Stimulated activated CD4-positive, alpha-beta T cell treated with anti-CD3 and anti-CD28 coated beads, TNF-alpha, amount 100 ng/mL, for 48 hours (primary cell): ENCODE results near the gene LRMDA.
"Not testable (repeated sequence)": the region's sequence is repeated elsewhere in the genome, so short reads cannot be mapped to it uniquely, and the experiment has no call there.

Experiments used
- DNase-seq, 3 donors: peaks; one replicate each; pipeline ENCODE4 v3.0.0-alpha.2; 2020; ENCODE audit warnings: low read depth in 3 of 3

The LRMDA gene

DNA sequence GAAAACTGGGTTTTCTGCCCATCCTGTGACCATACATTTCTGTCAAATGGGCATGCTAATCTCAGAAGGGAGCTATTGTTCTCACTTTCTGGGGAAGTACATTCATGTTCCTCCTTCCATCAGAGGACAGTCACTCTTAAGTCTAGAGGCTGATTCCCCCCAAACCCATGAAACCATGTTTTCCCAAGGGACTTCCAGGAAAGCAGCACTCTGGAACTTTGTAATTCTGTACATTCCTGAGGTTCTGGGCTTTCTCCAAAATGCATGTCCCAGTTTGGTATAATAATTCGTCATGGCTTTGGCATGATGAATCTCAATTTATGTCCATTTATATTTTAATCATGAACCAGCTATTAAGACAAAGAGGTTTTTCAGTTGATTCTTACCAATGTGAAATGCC lies 688.1 kb downstream of the LRMDA start:
- DNase-seq, result no peak

DNA sequence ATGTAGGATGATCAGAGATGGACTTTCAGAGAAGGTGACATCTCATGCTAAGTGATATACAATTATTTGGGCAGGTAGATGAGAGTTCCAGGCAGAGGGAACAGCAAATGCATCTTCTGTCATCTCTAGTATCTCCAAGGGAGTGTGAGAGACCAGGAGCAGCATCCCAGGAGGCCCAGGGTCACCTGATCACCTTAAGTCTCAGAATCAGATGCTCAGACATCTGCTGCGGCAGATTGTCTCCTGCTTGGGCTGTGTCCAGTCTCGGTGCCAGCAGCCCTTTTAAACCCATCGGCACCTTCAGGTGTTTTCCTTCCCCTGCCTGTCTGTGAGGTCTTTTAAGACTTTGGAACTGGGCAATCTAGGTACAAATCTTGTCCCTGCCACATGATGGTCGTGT lies 690.6 kb downstream of the LRMDA start:
- DNase-seq, result no peak

DNA sequence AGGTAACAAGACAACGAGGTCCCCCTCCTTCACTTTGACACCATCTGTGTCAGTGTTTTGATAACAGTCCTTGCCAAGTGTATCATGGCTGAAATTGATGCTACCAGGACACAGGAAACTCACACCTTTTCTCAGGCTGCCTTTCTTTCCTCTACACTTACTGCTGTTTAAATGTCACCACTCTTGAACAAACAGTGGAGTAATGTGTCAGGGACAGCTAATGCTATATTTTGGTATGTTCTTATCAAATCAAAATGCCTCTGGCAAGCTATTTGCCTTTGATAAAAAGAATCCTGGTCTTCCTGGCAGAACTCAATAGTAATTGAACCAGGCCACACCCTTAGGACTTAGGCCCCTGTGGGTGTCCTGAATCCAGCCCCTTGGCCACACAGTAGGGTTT lies 692.9 kb downstream of the LRMDA start:
- DNase-seq, result no peak

DNA sequence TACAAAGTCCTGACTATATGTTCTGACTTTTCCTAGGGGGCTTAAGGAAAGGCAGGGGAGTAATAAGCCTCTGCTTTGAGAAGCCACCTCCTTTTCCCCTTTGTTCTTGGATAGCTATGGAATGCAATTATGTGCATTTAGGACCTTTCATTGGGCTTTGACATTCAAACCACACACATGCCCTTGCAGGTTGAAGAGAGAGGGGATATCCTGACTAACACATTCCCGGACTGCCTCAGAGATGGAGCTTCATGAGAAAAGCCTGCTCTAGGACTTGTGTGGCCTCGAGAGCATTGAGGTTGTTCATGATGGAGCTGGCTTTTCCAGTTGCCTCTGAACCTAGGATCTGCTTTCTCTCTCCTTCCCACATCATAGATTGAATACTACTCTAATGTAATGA lies 694.5 kb downstream of the LRMDA start:
- no peak for DNase-seq

DNA sequence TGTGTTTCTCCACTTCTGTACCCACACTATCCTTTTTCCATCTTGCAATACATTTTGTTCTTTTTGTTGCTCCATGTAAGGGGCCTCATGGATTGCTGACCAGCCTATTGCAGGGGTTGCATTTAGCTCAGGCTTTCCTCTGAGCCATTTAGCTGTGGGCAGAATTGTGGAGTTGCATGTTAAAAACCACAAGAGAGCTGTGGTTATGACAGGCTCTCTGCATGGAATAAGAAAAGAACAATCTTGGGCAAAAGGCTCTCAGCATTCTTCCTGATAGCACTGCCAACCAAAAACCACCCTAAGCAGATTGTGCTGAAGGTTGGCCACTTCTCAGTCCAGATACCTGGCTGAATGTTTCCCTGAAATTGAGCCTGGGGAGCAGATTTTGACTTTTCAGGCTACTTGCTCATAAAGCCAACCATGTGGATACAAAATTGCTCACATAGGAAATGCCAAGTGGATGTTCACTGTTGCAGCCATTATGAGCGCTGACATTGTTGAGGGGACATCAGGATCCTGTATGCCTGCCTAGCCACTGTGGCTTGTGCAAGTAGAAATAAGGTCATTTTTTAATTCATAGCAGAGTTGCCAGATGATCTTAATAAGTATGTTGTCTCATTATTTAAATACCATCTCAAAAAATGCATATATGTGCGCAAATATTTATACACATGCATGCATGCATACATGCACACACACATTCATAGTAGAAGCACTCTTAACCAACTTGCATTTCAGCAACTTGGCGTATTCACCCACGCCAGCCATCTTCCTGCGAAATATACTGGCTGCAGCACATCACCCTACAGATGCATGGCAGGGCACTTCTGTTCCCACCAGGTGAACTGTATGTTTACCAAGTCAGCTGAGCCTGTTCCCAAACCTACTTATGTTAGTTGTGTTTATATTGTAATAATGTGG lies 695.4 kb downstream of the LRMDA start:
- DNase-seq, result no peak

DNA sequence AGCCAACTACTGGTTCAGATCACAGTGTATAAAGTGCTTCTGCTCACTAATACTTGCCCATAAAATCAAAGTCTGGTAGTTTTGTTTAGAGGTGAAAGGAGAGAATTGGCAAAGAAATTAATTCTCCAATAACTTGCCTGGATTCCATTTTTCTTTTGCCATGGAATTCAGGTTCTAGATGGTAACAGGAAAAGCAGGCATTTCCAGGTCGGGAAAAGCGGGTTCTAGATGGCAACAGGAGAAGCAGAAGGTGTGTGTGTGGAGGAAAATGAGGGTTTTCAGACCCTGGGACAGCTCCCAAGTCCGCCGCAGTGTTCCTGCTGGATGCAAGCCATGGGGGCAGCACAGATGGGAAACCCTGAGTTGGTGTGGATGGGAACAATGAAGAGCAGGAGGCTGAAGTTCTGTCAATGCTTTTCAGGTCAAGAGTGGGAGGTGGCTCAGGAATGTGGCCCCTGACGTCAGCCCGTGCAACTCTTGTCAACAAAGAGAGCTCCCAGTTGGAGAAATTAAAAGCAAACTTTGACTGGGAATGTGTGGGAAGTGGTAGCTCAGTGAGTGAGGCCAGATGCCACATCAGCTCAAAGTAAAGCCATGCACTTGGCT lies 696.7 kb downstream of the LRMDA start:
- DNase-seq, result no peak

DNA sequence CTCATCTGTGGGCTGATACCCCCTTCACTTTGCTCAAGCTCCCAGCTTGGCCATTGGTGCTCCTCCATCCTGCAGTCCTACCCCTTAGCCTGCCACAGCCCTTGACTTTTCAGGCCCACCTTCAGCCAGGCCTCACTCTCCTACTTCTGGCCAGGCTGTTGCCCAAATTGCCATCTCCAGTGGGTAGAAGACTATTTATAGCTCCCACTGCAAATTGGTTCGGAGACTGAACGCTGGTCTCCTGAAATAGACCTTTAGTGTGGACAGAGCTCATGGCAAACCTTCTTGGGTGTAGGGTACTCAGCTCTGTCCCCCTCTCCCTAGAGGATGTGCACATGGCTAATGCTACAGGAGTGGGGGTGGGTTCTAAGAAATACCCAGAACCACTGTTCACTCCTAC lies 697.8 kb downstream of the LRMDA start:
- DNase-seq, result no peak

DNA sequence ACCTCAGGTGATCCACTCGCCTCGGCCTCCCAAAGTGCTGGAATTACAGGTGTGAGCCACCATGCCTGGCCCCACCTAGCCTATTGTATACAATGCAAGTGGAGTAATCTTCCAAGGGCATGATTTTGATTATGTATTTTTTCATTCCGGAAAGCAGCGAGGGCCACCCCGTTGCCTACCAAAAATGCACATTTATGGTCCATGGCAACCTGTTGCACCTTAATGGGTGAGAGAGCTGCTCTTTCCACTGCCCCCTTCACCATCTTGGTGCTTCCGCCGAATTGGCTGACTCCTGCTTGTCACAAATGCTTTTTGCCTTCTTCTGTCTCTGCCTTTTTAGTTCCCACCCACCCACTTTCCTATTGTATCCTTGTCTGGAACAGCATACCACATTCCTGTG lies 699.5 kb downstream of the LRMDA start:
- DNase-seq, result no peak

DNA sequence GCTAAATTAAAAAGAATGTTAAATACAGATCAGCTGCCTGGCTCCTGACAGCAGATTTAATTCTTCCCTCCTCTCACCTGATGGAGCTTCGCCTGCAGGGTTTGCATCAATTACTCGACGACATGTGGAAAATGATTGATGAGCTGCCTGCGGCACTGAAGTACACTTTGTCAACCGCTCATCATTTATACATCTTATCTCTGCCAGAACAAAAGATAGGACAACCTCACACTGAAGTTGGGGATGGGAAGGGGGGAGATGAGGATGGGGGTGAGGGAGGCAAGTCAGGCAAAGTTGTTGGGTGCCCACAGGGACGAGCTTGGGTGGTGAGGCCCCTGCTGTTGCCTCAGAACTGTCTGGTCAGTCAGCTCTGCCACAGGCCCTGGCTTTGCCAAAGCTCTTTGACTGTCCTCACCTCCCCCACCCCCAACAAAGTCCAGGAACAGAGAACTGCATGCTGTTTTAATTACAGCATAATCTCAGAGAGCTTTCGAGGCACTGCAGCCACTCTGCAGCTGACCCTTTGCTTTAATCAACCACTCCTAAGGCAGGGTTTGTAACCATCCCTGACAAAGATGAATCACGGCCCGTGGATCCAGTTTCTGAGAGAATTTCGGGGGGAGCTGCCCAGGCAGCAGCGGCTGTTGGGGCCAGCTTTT lies 702.3 kb downstream of the LRMDA start:
- no peak for DNase-seq

DNA sequence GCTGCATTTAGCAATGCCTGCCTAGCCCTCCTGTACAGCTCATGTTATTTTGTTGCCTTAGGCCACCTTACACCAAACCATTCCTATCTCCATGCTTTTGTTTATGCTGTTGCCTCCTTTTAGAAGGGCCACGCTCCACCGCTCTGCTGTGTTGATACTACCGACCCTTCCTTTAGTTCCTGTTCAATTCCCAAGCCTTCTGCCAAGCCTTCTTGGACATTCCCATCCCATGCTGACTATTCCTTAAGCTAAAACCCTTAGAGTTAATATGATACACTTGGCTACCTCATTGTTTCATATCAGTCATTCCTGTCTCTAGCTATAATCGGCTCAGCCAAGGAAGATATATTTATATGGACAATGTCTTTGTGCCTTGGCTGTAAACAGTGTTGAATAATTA lies 705.5 kb downstream of the LRMDA start:
- no peak for DNase-seq

DNA sequence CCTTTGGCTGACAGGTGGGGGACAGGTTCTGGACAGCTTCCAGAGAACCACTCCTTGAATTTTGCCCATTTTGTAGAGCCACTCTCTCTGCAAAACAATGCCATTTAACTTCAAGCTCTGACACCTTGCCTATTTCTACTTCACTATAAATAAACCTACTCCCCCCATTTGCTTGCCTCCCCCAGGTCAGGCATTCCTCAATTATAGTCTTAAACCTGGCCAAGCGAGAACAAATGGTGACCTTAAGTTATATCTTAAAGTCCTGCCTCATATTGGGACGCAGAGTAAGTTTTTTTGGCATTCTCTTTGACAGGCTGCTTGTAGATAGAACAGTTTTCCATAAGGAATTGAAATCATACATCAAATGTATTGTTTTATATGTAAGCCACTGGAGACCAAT lies 706.9 kb downstream of the LRMDA start:
- no peak for DNase-seq

DNA sequence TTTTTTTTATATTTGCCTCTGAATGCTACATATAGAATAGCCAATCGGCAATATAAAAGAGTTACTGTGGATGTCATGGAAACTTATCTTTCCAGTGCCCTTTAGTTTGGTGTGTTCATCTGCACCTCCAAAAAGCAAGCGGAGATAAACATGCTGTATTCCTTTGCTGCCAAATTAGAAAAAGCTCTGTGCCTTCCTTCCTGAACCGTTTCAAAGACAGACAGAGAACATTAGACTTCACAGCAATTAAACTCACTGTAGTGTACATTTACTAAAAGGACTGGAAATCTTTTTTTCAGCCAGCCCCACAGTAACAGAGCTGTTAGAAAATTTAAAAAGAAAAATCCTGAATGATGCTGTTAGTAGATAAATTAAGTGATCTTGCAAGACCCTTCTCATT lies 707.5 kb downstream of the LRMDA start:
- no peak for DNase-seq

DNA sequence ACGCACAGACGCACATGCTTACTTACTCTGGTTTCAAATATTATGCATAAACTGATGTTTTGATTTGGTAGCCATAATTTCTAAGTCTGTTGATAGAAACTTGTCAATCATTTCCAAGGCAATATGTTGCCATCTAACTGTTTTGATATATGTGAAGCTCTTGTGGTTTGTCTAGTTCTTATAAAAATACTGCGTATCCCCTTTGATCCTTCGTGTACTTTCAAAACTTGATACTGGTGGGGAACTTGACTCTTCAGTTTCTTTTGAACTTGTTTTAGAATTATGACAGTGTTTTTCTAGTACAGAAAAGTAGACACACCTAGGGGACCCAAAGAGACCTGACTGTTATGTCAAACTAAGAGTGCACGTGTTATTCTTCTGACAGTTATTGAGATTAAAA lies 708.0 kb downstream of the LRMDA start:
- no peak for DNase-seq

DNA sequence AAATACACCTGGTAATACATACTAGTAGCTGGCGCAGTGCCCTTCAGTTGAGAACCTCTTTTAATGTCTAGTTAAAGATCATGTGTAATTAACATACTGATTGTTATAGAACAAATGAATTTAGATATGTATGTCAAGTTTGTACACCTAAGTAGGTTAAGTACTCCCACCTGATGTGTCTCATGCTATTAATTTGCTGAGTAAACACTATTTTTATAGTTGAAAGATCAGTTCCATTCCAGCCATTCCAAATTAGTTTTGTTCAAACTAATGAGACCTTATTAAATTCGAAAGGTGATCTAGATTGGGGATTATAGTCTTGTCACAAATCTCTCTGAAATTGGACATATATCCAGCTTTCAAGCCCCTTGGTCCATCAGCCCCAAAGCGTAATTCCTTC lies 710.0 kb downstream of the LRMDA start:
- no peak for DNase-seq

DNA sequence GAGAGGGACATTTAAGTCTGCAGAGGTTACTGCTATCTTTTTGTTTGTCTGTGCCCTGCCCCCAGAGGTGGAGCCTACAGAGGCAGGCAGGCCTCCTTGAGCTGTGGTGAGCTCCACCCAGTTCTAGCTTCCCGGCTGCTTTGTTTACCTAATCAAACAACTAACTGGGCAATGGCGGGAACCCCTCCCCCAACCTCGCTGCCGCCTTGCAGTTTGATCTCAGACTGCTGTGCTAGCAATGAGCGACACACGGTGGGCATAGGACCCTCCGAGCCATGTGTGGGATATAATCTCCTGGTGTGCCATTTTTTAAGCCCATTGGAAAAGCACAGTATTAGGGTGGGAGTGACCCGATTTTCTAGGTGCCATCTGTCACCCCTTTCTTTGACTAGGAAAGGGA lies 716.8 kb downstream of the LRMDA start:
- not testable (repeated sequence) for DNase-seq

DNA sequence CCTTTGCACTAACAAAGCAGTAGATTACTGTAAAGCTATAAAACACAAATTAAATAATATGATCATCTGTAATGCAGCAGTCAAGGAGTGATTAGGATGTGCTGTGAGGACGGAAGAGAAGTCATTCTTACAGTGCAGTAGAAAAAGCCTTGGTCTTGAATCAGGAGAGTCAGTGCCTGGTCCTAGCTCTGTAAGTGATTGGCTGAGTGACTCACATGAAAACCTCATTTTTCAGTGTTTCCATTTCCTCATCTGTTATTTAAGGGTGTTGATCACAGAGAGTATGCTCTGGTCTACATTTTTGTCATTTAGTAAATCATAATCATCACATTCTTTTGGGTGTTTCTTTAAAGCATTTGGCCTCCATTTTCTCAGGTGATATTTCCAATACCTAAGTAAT lies 717.8 kb downstream of the LRMDA start:
- no peak for DNase-seq

DNA sequence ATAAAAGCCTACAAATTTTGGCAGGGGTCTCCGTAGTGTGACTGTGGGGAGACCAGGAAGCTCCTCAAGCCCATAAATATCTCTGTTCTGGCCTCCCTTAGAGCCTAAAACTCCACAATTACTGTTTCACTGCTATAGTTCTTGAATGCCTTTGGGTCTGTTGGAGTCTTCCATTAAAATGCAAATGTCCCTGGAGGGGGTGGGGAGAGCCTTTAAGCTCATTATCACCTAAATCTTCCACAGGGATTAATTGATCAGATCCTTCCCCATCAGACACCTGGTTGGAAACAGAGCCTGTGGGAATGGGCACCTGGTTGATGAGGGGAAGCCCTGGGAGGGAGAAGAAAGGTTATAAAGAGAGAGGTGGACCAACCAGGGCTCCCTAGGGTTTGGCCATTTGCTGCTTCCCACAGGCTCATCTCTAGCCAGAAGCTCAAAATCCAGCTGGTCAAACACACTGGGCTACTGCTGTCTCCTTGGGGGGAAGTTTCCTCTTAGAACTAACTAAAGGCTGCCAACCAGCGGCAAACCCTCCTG lies 718.2 kb downstream of the LRMDA start:
- DNase-seq, result no peak

DNA sequence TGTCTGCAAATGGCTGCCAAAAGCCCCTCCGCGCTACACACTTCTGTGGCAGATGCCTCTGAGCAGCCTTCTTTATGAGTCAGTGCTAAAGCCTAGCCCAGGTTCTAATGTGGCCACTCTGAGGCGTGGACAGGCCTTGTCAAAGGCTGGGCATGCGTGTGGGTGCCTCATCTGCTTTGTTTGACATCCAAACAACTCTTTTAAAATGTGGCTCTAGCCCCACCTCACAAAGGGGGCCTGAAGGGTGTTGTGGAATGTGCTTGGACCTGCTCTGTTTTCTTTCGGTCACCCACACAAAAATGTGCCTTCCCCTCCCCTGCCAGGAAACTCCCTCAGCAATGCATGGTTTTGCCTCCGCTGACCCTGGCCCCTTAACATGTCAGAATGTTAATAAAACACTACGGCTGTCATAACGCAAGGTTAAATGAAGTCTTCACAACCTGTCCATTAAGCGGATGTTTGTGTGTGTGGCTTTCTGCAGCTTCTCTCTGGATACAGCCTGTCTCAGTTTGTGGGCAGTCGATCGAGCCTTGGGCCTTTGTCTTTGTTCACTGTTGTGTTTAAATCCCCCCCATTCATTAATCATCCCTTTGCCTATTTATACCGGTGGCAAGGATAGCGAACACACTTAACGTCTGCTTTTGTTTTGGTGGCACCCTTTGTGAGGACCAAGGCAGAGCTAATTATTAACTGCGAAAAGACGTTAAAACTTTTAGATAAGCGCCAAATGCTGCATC lies 718.9 kb downstream of the LRMDA start:
- DNase-seq, result no peak

DNA sequence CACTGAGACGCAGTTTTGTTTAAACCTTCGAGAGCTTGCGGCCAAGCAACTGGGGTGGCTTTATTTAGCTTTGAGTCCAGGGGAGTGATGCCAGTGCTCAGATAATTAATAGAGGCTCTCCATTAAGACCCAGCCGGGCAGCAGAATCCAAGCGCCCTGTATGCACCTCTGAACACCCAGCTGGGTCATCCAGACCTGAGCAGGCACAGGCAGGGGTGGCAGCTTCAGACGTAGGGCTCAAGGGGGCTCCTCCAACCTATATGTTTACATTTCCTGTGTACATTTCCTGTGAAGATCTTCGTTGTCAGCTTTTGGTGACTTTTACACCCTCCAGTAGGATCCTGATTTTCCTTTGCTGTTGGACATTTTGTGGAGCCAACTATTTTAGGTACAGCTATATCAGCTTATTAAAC lies 719.5 kb downstream of the LRMDA start:
- no peak for DNase-seq

DNA sequence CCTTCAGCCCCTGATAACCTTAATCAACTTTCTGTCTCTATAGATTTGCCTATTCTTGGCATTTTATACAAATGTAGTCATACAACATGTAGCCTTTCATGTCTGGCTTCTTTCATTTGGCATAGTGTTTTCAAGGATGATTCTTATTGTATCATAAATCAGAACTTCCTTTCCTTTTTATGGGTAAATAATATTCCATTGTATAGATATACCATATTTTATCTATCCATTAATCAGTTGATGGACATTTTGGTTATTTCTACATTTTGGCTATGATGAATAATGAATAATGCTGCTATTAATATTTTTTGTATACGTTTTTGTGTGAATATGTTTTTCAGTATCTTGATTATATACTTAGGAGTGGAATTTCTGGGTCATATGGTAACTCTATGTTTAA lies 720.8 kb downstream of the LRMDA start:
- DNase-seq, result no peak

DNA sequence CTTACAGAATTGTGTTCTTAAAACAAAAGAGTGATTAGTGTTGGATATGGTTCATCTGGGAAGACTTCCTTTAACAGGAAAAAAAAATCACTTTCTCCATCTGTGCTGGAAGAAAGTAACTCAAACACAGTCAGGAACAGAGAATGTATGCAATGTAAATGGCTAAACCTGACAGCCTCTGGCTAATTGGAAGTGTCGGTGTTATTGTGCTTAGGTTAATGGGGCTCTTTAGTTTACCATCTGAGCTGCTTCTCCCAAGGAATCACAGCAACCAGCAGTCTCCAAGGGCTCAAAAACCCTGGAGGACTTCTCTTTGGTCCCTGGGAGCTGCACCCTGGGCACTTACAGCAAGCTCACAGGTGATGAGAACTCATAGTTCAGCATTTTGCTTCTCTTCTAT lies 724.5 kb downstream of the LRMDA start:
- no peak for DNase-seq
